NT2/D1 (cell line): Measurements from ENCODE around the gene HAPLN2.

ENCODE experiments used
- SUZ12 ChIP-seq: IDR thresholded peaks from 2 replicates; pipeline ENCODE4 v1.6.1; 2011; ENCODE audit not compliant: insufficient read length, insufficient read depth; ENCODE audit errors: extremely low read depth
- YY1 ChIP-seq: IDR thresholded peaks from 2 replicates; pipeline ENCODE4 v1.6.1; 2011; ENCODE audit not compliant: insufficient read length, insufficient read depth
- ZNF274 ChIP-seq: IDR thresholded peaks from 2 replicates; pipeline ENCODE4 v1.6.1; 2011; ENCODE audit warnings: mild to moderate bottlenecking, low read depth, low read length

- TF ChIP-seq ZNF274 (no peak), YY1 (no peak), SUZ12 (no peak)
Observed at GRCh38 chr1:156648496-156648895, 29.3 kb downstream of the HAPLN2 start.
